Mesendoderm (in vitro differentiated cells): Measurements from ENCODE around the gene HEATR3.

Source experiments
- DNase-seq: peaks from one replicate; pipeline ENCODE4 v3.0.0; 2013
- H2AK5ac ChIP-seq: 2 replicates; pipeline ENCODE4 v1.6.1; 2013; ENCODE audit warnings: low read length, inconsistent platforms
- H2BK120ac ChIP-seq: 2 replicates; pipeline ENCODE4 v1.6.1; 2013; ENCODE audit warnings: low read depth, mild to moderate bottlenecking, low read length, moderate library complexity, mixed read lengths
- H2BK15ac ChIP-seq: replicated peaks from 2 replicates; pipeline ENCODE4 v1.6.1; 2013; ENCODE audit warnings: low read depth, mild to moderate bottlenecking, moderate library complexity
- H2BK5ac ChIP-seq: 2 replicates; pipeline ENCODE4 v1.6.1; 2013; ENCODE audit warnings: low read length, inconsistent platforms
- H3K18ac ChIP-seq: 2 replicates; pipeline ENCODE4 v1.6.1; 2013; ENCODE audit warnings: mild to moderate bottlenecking, low read length, mixed read lengths
- H3K23ac ChIP-seq: one replicate; pipeline ENCODE4 v1.6.1; 2013; ENCODE audit warnings: low read length
- H3K27ac ChIP-seq: 2 replicates; pipeline ENCODE4 v1.5.1; 2013; ENCODE audit warnings: low read depth, mild to moderate bottlenecking, inconsistent platforms, low read length, moderate library complexity
- H3K27me3 ChIP-seq: 2 replicates; pipeline ENCODE4 v1.6.1; 2013; ENCODE audit warnings: low read length, control low read depth, mild to moderate bottlenecking, inconsistent platforms; ENCODE audit not compliant: insufficient read depth, poor library complexity
- H3K36me3 ChIP-seq: 2 replicates; pipeline ENCODE4 v1.6.1; 2013; ENCODE audit warnings: low read length, inconsistent platforms; ENCODE audit not compliant: control insufficient read depth, insufficient read depth
- H3K4ac ChIP-seq: one replicate; pipeline ENCODE4 v1.6.1; 2013; ENCODE audit warnings: low read depth, mild to moderate bottlenecking, low read length, moderate library complexity
- H3K4me1 ChIP-seq: 2 replicates; pipeline ENCODE4 v1.6.1; 2013; ENCODE audit warnings: low read depth, low read length, inconsistent platforms; ENCODE audit not compliant: control insufficient read depth
- H3K4me2 ChIP-seq: 2 replicates; pipeline ENCODE4 v1.6.1; 2013; ENCODE audit warnings: low read length
- H3K4me3 ChIP-seq: 2 replicates; pipeline ENCODE4 v1.5.1; 2013; ENCODE audit warnings: mild to moderate bottlenecking, low read length
- H3K56ac ChIP-seq: one replicate; pipeline ENCODE4 v1.6.1; 2013; ENCODE audit warnings: low read length
- H3K79me1 ChIP-seq: 2 replicates; pipeline ENCODE4 v1.6.1; 2013; ENCODE audit warnings: low read length, inconsistent platforms
- H3K79me2 ChIP-seq: 2 replicates; pipeline ENCODE4 v1.6.1; 2013; ENCODE audit warnings: mild to moderate bottlenecking, low read length; ENCODE audit not compliant: control insufficient read depth, insufficient read depth
- H3K9ac ChIP-seq: 2 replicates; pipeline ENCODE4 v1.6.1; 2013; ENCODE audit warnings: low read length, inconsistent platforms
- H4K5ac ChIP-seq: one replicate; pipeline ENCODE4 v1.6.1; 2013; ENCODE audit warnings: low read length
- H4K8ac ChIP-seq: one replicate; pipeline ENCODE4 v1.6.1; 2013; ENCODE audit warnings: low read depth, mild to moderate bottlenecking, control low read depth, low read length, moderate library complexity
- WGBS: extraction: QIAGEN DNeasy Blood & Tissue Kit; methylation state at CpG from one replicate; pipeline ENCODE4 v1.1.7; 2013; ENCODE audit warnings: low lambda C conversion rate, missing lambda C conversion rate; ENCODE audit not compliant: insufficient coverage; ENCODE audit errors: extremely low coverage; 5-methylcytosine and 5-hydroxymethylcytosine counted together

HEATR3 gene

DNA sequence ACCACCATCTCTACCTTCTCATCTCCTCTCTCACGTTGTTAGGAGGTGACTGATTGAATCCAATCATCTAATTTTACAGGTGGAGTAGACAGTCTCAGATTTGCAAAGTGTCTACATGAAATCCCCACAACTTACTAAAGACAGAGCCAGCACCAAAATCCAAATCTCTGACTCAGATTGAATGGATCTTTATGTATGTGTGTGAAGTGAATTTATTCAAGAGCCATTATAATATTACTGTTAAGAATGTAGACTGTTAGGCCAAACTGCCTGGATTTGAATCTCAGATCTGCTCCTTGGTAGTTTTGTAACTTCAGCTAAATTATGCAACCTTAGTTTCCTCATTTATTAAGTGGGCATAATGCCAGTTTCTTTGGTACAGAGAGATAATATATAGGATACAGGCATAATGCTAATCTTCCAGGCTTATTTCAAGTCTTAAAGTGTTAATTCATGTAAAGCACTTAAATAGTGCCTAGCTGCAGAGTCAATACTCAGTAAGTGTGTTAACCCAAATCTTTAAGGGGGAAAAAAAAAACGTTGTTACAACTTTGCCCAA is 28.0 kb upstream of the HEATR3 start:
- no peak overlapping the region for H3K4ac ChIP-seq
- no peak overlapping the region for H3K4me3 ChIP-seq
- H3K27me3 ChIP-seq, result no peaks in the 10 kb centered on the region
- H3K9ac ChIP-seq, result no peak overlapping the region
- H2BK120ac ChIP-seq, result no peak overlapping the region
- no peaks in the 10 kb centered on the region for H3K36me3 ChIP-seq
- no peak overlapping the region for H2BK15ac ChIP-seq
- no peaks in the 10 kb centered on the region for H3K79me2 ChIP-seq
- H4K8ac ChIP-seq, result no peak overlapping the region
- no peak overlapping the region for H4K5ac ChIP-seq
- no peak overlapping the region for H3K56ac ChIP-seq
- no peak overlapping the region for H2BK5ac ChIP-seq
- H2AK5ac ChIP-seq, result no peak overlapping the region
- H3K18ac ChIP-seq, result no peak overlapping the region
- H3K23ac ChIP-seq, result no peak overlapping the region
- no peak for DNase-seq
- H3K4me2 ChIP-seq, result no peak overlapping the region
- no peaks in the 10 kb centered on the region for H3K79me1 ChIP-seq
- peaks cover 2% of the 10 kb centered on the region for H3K4me1 ChIP-seq
- no peak overlapping the region for H3K27ac ChIP-seq
- no CpG with 5 or more reads among the region's 2 CpGs for WGBS

DNA sequence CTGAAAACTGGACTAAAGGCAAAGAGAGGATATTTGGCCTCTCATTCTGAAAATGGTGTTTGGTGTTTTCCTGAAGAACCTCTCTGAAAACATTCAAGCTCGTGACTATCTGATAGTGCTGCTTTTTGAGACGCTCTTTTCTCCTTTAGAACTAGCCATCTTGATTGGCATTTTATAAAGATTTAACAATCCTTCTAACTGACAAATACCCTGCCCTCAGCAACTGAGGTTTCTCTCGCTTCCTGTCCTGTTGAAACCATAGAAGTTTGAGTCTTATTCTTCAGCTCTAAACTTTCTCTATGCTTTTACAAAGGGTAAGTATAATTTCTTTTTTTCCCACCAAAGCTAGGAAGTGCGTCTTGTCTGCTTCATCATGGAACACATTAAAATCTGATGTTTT is 27.5 kb upstream of the HEATR3 start:
- Histone ChIP-seq H2BK15ac (no peak overlapping the region), H4K8ac (no peak overlapping the region), H3K4me2 (no peak overlapping the region), H3K36me3 (no peaks in the 10 kb centered on the region), H2AK5ac (no peak overlapping the region), H3K9ac (no peak overlapping the region), H2BK5ac (no peak overlapping the region), H3K4me1 (peaks cover 2% of the 10 kb centered on the region), H3K18ac (no peak overlapping the region), H4K5ac (no peak overlapping the region), H3K56ac (no peak overlapping the region), H3K23ac (no peak overlapping the region), H2BK120ac (no peak overlapping the region), H3K4me3 (no peak overlapping the region), H3K27me3 (no peaks in the 10 kb centered on the region), H3K79me2 (no peaks in the 10 kb centered on the region), H3K27ac (no peak overlapping the region), H3K79me1 (no peaks in the 10 kb centered on the region), H3K4ac (no peak overlapping the region)
- no CpG with 5 or more reads among the region's 4 CpGs for WGBS
- no peak for DNase-seq

DNA sequence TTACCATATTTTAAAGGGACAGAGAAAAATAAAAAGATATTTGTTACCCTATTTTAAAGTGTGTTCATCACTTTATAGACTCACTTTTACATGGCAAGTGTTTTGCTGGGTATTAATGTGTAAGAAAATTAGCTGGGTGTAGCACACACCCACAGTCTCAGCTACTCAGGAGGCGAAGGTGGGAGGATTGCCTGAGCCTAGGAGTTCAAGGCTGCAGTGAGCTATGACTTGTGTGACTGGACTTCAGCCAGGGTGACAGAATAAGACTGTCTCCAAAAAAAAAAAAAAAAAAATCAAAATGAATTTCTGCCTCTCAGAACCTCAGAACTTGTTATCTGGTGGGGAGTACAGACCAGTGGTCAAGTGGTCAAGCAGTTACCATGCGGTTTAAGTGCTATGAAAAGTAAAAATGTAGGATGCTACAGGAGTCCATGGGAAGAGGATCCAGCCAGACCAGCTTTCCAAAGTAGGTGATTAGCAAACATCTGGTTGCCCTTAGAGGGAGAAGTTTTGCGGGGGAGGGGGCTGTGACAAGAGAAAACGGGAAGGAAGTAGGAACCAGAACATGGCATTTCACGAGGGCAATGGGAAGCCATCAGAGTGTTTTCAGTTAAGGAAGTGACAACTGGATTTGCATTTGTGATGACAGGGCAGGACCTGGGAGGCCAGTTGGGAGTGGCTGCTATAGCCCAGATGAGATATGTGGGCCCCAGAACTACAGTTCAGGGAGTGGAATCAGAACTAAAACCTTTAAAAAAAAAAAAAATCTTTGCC is 26.8 kb upstream of the HEATR3 start:
- WGBS, result no CpG with 5 or more reads among the region's 5 CpGs
- DNase-seq, result peak; percentile 76

DNA sequence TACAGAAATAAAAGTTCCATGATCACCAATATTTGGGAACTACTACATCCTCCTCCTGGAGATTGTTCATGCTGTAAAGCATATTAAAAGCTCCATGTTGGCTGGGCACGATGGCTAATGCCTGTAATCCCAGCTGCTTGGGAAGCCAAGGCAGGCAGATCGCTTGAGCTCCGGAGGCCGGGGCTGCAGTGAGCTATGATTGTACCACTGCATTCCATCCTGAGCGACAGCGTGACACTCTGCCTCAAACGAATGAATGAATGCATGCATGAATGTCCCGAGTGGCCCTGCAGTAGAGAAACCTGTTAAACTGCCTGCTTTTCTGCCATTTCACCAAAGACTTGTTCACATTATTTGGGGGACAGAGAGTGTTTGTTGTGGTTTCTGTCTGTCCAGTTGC is 25.8 kb upstream of the HEATR3 start:
- Histone ChIP-seq H3K79me2 (no peaks in the 10 kb centered on the region), H3K9ac (no peak overlapping the region), H4K8ac (no peak overlapping the region), H3K36me3 (no peaks in the 10 kb centered on the region), H3K18ac (no peak overlapping the region), H2BK5ac (no peak overlapping the region), H3K4ac (no peak overlapping the region), H3K27ac (no peak overlapping the region), H3K23ac (no peak overlapping the region), H3K4me2 (no peak overlapping the region), H3K79me1 (no peaks in the 10 kb centered on the region), H3K27me3 (no peaks in the 10 kb centered on the region), H3K4me1 (peaks cover 2% of the 10 kb centered on the region), H3K4me3 (no peak overlapping the region), H2AK5ac (no peak overlapping the region), H2BK120ac (no peak overlapping the region), H4K5ac (no peak overlapping the region), H2BK15ac (no peak overlapping the region), H3K56ac (no peak overlapping the region)
- no CpG with 5 or more reads among the region's 8 CpGs for WGBS
- peak; percentile 33 for DNase-seq

More for the DNA sequence above, 26.8 kb upstream of the HEATR3 start:
- no peak overlapping the region for H2BK15ac ChIP-seq
- H3K18ac ChIP-seq, result no peak overlapping the region
- no peaks in the 10 kb centered on the region for H3K79me2 ChIP-seq
- no peak overlapping the region for H4K8ac ChIP-seq
- no peak overlapping the region for H2AK5ac ChIP-seq
- H4K5ac ChIP-seq, result no peak overlapping the region
- no peaks in the 10 kb centered on the region for H3K27me3 ChIP-seq
- peaks cover 2% of the 10 kb centered on the region for H3K4me1 ChIP-seq
- H3K27ac ChIP-seq, result no peak overlapping the region
- no peaks in the 10 kb centered on the region for H3K79me1 ChIP-seq
- H3K4ac ChIP-seq, result no peak overlapping the region
- H3K36me3 ChIP-seq, result no peaks in the 10 kb centered on the region
- no peak overlapping the region for H2BK120ac ChIP-seq
- no peak overlapping the region for H3K4me3 ChIP-seq
- no peak overlapping the region for H3K4me2 ChIP-seq
- H3K23ac ChIP-seq, result no peak overlapping the region
- H3K56ac ChIP-seq, result no peak overlapping the region
- H2BK5ac ChIP-seq, result no peak overlapping the region
- H3K9ac ChIP-seq, result no peak overlapping the region

DNA sequence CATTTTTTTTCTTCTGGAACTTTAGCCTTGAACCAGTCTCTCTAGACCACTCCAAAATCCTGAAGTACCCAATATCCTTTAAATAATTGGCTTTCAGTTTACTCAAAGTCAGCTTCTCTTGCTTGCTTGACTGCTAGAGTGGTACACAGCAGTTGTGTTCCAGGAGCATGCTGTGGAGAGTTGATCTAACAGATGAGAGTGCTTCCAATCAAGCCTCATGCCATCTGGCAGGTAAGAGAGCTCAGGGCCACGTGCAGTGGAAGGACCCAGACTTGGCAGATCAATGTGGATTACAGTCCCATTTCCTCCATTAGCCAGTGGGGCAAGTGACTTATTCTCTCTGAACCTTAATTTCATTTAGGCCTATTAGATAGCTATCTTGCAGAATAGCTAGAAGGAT is 25.1 kb upstream of the HEATR3 start:
- no peaks in the 10 kb centered on the region for H3K36me3 ChIP-seq
- no peak overlapping the region for H3K9ac ChIP-seq
- no peak overlapping the region for H3K4me2 ChIP-seq
- H3K79me2 ChIP-seq, result no peaks in the 10 kb centered on the region
- no peak overlapping the region for H2BK5ac ChIP-seq
- H3K27ac ChIP-seq, result no peak overlapping the region
- no peak overlapping the region for H3K23ac ChIP-seq
- H3K4me3 ChIP-seq, result no peak overlapping the region
- H3K18ac ChIP-seq, result no peak overlapping the region
- H3K4me1 ChIP-seq, result peaks cover 2% of the 10 kb centered on the region
- no peak overlapping the region for H2AK5ac ChIP-seq
- H3K56ac ChIP-seq, result no peak overlapping the region
- no CpG with 5 or more reads among the region's 1 CpG for WGBS
- no peaks in the 10 kb centered on the region for H3K27me3 ChIP-seq
- no peak overlapping the region for H4K8ac ChIP-seq
- no peaks in the 10 kb centered on the region for H3K79me1 ChIP-seq
- no peak overlapping the region for H3K4ac ChIP-seq
- DNase-seq, result no peak
- H2BK15ac ChIP-seq, result no peak overlapping the region
- H2BK120ac ChIP-seq, result no peak overlapping the region
- no peak overlapping the region for H4K5ac ChIP-seq

DNA sequence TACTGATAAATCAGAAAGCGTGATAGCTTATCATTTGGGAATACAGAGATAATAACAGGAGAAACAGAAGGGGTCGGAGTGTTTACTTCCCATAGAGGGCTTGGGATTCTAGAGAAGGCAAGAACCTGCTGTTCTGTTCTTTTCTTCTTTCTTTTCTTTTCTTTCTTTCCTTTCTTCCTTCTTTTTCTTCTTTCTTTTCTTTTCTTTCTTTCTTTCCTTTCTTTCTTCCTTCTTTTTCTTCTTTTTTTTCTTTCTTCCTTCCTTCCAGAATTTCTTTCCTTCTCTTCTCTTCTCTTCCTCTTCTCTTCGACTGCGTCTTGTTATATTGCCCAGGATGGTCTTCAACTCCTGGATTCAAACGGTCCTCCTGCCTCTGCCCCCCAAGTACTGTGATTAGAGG is 22.4 kb upstream of the HEATR3 start:
- Histone ChIP-seq H2BK120ac (no peak overlapping the region), H3K4ac (no peak overlapping the region), H3K23ac (no peak overlapping the region), H2AK5ac (no peak overlapping the region), H3K79me1 (no peaks in the 10 kb centered on the region), H3K27ac (no peak overlapping the region), H3K36me3 (no peaks in the 10 kb centered on the region), H4K5ac (no peak overlapping the region), H2BK5ac (no peak overlapping the region), H2BK15ac (no peak overlapping the region), H3K4me2 (no peak overlapping the region), H3K9ac (no peak overlapping the region), H3K79me2 (no peaks in the 10 kb centered on the region), H4K8ac (no peak overlapping the region), H3K4me3 (no peak overlapping the region), H3K56ac (no peak overlapping the region), H3K18ac (no peak overlapping the region), H3K27me3 (no peaks in the 10 kb centered on the region), H3K4me1 (peaks cover 2% of the 10 kb centered on the region)
- no CpG with 5 or more reads among the region's 5 CpGs for WGBS
- peak; percentile 22 for DNase-seq
